GM18502 (cell line): Measurements from ENCODE around the gene ITGA11.
A peak's percentile ranks its signal among the peaks of the same experiment; 100 is the strongest.
"Not testable (repeated sequence)": the region's sequence is repeated elsewhere in the genome, so short reads cannot be mapped to it uniquely, and the experiment has no call there.

ENCODE experiments used
- ATAC-seq: cut with Tn5 transposase; IDR thresholded peaks from one replicate; pipeline ENCODE4 v1.9.1; 2021; ENCODE audit warnings: mild to moderate bottlenecking; ENCODE audit not compliant: unreplicated experiment, poor library complexity

The ITGA11 gene

GRCh38 chr15:68399096-68400065 is 32.6 kb downstream of the ITGA11 start:
- ATAC-seq: no peak

DNA sequence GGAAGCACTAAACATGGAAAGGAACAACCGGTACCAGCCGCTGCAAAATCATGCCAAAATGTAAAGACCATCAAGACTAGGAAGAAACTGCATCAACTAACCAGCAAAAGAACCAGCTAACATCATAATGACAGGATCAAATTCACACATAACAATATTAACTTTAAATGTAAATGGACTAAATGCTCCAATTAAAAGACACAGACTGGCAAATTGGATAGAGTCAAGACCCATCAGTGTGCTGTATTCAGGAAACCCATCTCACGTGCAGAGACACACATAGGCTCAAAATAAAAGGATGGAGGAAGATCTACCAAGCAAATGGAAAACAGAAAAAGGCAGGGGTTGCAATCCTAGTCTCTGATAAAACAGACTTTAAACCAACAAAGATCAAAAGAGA is 34.0 kb downstream of the ITGA11 start:
- ATAC-seq: not testable (repeated sequence)

DNA sequence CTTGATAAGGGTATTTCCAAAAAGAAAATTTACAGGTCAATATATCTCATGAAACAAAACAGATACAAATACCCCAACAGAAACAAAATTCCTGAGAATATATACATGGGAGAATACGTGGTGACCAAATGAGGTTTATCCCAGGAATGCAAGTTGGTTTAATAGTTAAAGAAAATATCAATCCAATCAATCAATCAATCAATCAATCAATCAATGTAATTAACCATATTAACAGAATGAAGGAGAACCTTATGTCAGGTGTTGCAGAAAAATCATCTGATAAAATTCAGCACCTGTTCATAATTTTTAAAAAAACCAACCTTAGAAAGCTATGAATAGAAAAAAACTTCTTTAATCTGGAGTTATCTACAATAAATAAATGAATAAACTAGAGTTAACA is 35.9 kb downstream of the ITGA11 start:
- no peak for ATAC-seq

DNA sequence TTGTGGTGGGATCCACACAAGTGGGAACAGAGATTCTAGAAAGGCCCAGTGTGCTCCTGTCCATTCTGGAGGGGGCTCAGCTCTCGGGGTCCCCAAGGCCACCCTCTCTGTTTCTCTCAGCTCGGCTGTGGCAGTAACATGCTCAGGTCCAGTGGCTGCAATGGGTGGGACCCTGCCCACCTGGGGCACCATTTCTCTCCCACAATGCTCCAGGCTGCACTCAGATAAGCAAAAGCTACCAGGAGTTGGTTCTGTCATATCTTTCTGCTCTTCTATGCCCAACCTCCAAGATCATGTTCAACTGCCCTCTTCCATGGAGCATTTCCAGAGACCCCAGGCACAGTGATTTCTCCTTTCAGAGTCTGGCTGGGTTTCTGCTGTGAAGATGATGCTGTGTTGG is 40.8 kb downstream of the ITGA11 start:
- ATAC-seq: no peak

DNA sequence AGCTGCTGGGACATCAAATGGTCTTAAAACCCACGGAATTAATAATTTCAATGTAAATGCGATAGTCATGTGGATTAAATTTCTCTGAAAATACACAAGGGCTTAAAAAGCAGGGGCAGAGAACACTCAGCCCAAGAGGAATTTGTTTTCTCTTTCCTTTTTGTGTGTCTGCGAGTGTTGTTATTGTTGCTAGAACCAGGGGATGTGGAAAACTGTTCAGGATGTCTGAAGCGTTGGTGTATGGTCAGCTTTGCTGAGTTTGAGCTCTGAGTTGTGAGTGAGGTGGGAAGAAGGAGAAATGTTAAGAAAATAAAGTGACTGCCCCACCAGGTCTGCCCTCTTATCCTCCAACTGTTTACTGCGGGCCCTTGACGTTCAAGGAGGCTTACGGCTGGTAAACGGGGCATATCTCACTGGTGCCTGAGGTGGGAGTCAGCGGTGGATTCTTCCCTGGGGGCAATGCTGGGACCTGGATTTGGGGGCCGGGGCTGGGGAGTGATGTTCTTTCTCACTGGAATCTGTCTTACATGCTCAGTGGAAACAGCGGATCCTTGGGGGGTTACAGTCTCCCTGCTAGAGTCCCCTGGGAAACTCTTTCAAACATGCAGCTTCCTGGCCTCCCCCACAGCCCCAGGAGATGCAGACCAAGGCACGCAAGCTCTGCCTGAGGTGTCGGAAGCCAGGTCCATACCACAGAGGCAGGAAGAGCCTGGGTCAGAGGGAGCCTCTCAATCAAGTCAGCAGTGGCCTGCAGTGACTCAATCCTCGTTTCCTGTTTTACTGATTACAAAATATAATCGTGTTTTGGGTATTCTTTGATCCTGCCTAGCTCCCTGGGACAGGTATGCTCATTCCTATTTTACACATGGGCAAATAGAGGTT is 41.8 kb downstream of the ITGA11 start:
- peak; percentile 60 for ATAC-seq

DNA sequence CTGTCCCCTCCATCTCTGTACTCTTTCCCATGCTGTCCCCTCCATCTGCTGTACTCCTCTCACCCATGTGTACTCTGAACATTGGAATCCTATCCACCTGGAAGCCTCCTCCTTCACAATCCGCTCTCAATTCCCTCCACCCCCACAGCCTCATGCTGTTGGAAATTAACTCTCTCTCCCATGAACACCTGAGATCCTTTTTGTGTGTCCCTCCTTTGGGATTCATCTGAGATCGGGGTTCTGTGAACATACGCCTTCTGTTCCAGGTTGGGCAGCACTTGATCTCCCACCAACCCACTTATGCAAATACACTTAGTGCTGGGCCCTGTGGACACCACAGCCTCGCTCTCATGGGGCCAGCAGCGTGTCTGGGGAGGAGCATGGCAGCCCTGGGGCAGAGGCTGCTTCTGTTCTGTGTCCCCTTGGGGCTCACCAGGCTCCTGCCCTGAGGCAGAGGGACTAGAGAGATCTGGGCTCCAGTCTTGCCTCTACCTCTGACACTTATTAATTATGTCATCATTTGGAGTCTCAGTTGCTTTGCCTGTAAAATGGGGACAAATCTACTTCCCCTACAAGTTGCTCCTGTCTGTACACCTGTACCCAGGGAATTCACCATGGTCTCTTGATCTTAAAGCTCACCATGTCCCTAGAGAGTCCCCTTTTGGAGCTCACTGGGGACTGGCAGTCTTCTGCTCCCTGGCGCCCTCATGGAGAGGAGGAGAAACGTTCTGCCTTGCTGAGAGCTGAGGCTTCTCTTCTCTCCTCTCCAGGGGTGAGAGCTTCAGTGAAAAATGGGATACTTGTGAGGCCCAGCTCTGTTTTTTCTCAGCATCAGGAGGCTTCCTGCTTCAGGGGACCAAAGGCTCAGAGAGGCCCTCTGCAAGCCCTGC is 42.7 kb downstream of the ITGA11 start:
- ATAC-seq: no peak

DNA sequence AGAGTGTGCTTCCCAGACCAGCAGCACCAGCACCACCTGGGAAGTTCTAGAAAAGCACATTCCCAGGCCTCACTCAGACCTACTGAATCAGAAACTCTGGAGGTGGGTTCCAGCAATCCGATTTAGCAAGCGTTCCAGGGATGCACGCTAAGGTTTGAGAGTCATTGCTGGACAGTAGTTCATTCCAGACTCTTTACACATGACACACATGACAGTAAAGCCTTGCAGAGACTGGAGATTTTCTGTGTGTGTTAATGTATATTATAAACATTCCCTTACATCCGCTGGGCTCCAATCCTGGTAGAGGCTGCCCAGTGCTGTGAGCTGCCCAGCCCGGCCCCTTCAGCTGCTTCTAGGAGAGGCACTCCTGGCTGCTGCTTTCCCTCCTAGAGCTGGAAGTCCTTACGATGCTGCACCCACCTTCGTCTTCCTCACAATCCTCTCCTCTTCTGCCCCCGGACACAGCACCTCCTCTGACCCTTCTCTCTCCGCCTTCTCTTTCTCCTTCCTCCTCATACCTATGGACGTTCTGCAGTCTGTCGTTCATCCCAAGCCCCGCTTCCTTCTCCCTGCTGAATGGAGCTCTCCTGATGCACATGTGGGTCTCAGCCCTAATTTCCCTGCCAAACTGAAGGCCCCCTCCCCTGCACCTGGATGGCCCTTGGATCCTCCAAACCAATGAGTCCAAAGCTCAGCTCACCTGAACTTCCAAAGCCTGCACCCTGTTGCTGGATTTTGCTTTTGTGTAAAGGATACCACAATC is 44.4 kb downstream of the ITGA11 start:
- no peak for ATAC-seq

- ATAC-seq: no peak
These were observed 45.2 kb downstream of the ITGA11 start for GRCh38 chr15:68386587-68387288.

- ATAC-seq: no peak
These were observed 46.0 kb downstream of the ITGA11 start for GRCh38 chr15:68385671-68386586.

DNA sequence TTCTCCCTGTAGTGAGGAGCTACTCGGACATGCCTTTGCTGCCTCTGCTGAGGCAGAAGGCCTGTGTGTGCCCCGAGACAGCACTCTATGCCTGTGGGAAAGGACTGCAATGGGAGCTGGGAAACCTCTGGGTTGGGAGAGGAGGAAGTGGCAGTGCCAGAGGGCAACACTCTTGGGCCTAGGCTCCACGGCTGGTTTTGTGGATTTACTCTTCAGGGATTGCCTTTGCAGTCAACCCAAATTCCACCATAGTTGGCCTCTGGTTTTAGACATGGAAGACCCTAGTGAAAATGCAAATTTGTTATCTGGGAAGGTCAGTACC is 46.8 kb downstream of the ITGA11 start:
- no peak for ATAC-seq

DNA sequence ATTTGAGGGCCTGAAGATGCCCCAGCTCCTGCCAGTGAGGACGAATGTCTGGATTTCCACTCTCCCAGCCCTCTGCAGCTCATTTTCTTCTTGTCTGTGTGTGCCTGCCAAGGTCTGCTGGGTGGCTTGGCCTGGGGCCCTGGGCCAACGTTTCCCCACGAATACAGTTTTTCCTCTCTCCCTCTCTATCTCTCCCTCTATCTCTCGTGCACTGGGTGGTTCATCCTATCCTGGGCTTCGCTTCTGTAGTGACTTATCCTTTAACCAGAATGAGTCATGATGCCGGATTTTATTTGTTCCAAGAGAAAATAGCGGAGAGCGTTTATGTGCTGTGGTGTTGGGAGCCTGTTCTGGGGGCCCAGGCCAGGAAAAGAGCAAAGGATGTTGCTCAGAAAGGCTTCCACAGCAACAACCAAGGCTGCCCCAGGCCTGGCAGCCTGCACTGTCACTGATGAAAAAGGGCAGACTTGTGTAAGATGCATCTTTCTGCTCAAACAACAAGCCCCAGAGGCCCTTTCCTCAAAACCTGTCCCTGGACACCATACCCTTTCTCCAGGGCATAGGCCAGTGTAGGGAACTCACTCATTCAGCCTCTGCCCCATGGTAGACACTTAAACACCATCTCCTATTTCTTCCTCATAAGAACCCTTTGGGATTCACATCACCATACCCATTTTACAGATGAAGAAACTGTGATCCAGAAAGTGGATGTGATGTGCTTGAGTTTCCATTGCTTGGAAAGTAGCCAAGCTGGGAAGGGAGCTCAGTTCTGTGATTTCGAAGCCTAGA is 47.3 kb downstream of the ITGA11 start:
- no peak for ATAC-seq

GRCh38 chr15:68383161-68384074 is 48.5 kb downstream of the ITGA11 start:
- no peak for ATAC-seq

DNA sequence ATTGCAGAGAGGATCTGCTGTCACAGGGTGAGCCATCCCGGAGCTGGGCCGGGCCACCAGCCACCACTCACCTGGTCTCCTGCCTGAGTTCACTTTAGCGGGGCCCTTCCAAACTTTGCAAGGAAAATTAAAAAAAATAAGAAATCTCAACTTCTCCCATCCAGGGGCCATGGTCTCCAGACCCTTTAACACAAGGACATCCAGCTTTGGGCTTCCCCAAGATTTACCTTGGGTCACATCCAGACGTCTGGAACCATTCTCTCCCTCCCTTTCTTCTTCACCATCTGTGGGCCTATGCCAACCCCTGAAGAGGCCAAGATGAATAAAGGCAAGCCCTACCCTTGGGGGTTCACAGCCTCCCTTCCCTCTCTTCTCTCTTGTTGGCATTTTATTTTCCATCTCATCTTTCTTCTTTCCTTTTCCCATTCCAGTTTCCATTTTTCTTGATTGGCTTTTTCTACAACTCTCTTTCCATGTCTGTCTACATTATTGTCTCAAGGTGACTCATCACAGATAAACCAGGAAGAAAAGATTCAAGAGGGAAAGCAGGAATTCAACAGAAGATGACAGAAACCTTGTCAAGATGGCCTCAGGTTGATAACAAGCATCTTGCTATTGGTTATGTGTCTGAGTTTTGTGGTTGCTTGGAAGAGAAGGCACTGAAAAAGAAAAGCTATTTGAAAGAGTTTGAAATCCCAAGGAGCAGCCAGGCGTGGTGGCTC is 49.5 kb downstream of the ITGA11 start:
- no peak for ATAC-seq

DNA sequence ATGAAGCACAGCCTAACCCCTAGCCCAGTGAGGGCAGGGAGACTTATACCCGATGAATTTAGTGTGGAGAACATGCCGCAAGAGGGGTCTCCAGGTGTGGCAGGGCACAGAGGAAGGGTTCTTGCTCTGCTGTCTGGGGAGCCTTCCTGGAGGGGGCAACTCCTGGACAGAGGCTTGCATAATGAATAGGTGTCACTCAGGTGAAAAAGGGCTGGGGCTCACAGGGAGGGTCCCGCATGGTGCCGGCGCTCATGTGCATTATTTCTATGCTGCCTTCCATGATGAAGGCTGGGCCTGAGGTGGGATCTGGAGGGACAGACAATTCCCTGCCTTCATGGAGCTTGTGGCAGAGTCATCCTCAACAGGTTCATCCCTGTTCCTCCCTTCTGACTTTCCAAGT is 51.5 kb downstream of the ITGA11 start:
- no peak for ATAC-seq

- no peak for ATAC-seq
These were observed 52.1 kb downstream of the ITGA11 start for GRCh38 chr15:68379759-68380290.
